Sigmoid colon (tissue), 7 donors: Measurements from ENCODE around the gene APC. TPM values are rescaled to one million over a fixed set of nuclear protein-coding genes. Genes with fewer than 3 reads are reported as not detected.

Experiments
- DNase-seq: peaks from one replicate; pipeline ENCODE4 v3.0.0-alpha.2; 2019
- H3K27ac ChIP-seq, 4 donors: fragments of 200-600 bp; sonication (generic); one replicate each; pipeline ENCODE4 v1.5.1; 2016 to 2019; ENCODE audit warnings: mild to moderate bottlenecking in 1 of 4
- H3K27me3 ChIP-seq, 3 donors: fragments of 200-600 bp; sonication (generic); one replicate each; pipeline ENCODE4 v1.5.1; 2019; ENCODE audit warnings: mild to moderate bottlenecking in 1 of 3
- H3K36me3 ChIP-seq, 4 donors: fragments of 200-600 bp; sonication (generic); one replicate each; pipeline ENCODE4 v1.5.1; 2016 to 2019
- H3K4me1 ChIP-seq, 4 donors: fragments of 200-600 bp; sonication (generic); one replicate each; pipeline ENCODE4 v1.5.1; 2017 to 2019
- H3K4me3 ChIP-seq, 4 donors: fragments of 200-600 bp; sonication (generic); one replicate each; pipeline ENCODE4 v1.5.1; 2017 to 2019; ENCODE audit warnings: mild to moderate bottlenecking in 2 of 4, moderate library complexity in 1 of 4
- H3K9me3 ChIP-seq, 4 donors: fragments of 200-600 bp in 3 of 4; sonication (generic) in 3 of 4; one replicate each; pipeline versions ENCODE4 v1.5.1 to v1.6.1; 2013 to 2019
- EP300 ChIP-seq, 4 donors: sonication (generic); formaldehyde crosslinking; IDR thresholded peaks; one replicate each; pipeline ENCODE4 v1.6.1; 2017; ENCODE audit warnings: antibody characterized with exemption in 4 of 4
- POLR2A ChIP-seq, 2 donors: fragments of 450-650 bp; IDR thresholded peaks; one replicate each; pipeline ENCODE4 v1.6.1; 2016; ENCODE audit warnings: antibody characterized with exemption in 2 of 2, mild to moderate bottlenecking in 2 of 2, moderate library complexity in 2 of 2
- POLR2AphosphoS5 ChIP-seq, 4 donors: sonication (generic); formaldehyde crosslinking; IDR thresholded peaks; one replicate each; pipeline ENCODE4 v1.6.1; 2017; ENCODE audit warnings: antibody characterized with exemption in 4 of 4
- WGBS, 2 donors: extraction: QIAGEN DNeasy Blood & Tissue Kit; methylation state at CpG; one replicate each; pipeline ENCODE4 v1.1.7; 2013; 5-methylcytosine and 5-hydroxymethylcytosine counted together
- intact Hi-C: fragments of 100-400 bp; cut with DNase I; formaldehyde crosslinking; loops from one replicate; pipeline ENCODE4 v1.15.1; 2023
- polyA plus RNA-seq, 3 donors: library from polyadenylated mRNA; stranded (reverse); fragments of 200-250 nt; gene quantifications; one replicate each; pipeline ENCODE4 v1.2.3, GENCODE V29; 2013
- total RNA-seq, 4 donors: library from RNA; depleted of rRNA; stranded (reverse); fragments of >200 nt; gene quantifications; one replicate each; pipeline ENCODE4 v1.1.0, GENCODE V29; 2016
- TF ChIP-seq, protein P1 (sequence below), 4 experiments: fragments of 450-650 bp in 3 of 4; fragments of 200-600 bp in 1 of 4; IDR thresholded peaks; one replicate each; pipeline ENCODE4 v1.5.1; 2016 to 2019; ENCODE audit warnings: antibody characterized with exemption in 4 of 4, mild to moderate bottlenecking in 3 of 4, moderate library complexity in 2 of 4
- donor health status: healthy with polysubstance abuse.
- donor health status: Bipolar disorder and iron deficiency.
- donor health status: healthy.

Gene APC
- total and polyA plus RNA-seq, 7 donors = 2.4 to 81.4 (median 46.1) TPM

DNA sequence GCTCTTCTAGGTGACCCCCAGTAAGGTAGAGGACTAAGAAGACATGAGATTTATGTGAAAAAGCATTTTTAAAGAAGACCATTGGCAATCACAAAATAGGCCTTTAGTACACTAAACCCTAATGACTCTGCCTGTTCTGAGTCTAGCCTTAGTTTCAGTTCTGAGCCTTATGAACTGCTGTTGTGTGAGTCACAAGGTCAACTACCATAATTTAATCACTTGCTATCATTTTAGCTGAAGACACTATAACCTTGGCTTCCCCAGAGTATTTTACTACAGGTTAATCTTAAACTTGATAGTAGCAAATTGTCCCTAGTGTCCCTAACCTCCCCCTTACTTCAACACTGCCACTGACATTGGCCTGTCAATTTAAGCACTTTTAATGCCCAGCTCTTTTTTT is 34.4 kb downstream of the APC start:
- H3K4me3 ChIP-seq = no peak overlapping the region
- intact Hi-C loops = no loop called here
- H3K36me3 ChIP-seq = peaks cover 0 to 75% (median 0%) of the 10 kb centered on the region in 4 donors
- TF ChIP-seq POLR2AphosphoS5 (IDR thresholded peaks at IDR 0.05) (no peak), EP300 (IDR thresholded peaks at IDR 0.05) (no peak), POLR2A (IDR thresholded peaks at IDR 0.05) (no peak)
- TF ChIP-seq, protein P1, sequence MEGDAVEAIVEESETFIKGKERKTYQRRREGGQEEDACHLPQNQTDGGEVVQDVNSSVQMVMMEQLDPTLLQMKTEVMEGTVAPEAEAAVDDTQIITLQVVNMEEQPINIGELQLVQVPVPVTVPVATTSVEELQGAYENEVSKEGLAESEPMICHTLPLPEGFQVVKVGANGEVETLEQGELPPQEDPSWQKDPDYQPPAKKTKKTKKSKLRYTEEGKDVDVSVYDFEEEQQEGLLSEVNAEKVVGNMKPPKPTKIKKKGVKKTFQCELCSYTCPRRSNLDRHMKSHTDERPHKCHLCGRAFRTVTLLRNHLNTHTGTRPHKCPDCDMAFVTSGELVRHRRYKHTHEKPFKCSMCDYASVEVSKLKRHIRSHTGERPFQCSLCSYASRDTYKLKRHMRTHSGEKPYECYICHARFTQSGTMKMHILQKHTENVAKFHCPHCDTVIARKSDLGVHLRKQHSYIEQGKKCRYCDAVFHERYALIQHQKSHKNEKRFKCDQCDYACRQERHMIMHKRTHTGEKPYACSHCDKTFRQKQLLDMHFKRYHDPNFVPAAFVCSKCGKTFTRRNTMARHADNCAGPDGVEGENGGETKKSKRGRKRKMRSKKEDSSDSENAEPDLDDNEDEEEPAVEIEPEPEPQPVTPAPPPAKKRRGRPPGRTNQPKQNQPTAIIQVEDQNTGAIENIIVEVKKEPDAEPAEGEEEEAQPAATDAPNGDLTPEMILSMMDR (IDR thresholded peaks at IDR 0.05) = no peak
- H3K4me1 ChIP-seq = no peaks in the 10 kb centered on the region
- no peaks in the 10 kb centered on the region for H3K9me3 ChIP-seq
- no peak for DNase-seq
- H3K27me3 ChIP-seq = no peaks in the 10 kb centered on the region
- no peak overlapping the region for H3K27ac ChIP-seq

DNA sequence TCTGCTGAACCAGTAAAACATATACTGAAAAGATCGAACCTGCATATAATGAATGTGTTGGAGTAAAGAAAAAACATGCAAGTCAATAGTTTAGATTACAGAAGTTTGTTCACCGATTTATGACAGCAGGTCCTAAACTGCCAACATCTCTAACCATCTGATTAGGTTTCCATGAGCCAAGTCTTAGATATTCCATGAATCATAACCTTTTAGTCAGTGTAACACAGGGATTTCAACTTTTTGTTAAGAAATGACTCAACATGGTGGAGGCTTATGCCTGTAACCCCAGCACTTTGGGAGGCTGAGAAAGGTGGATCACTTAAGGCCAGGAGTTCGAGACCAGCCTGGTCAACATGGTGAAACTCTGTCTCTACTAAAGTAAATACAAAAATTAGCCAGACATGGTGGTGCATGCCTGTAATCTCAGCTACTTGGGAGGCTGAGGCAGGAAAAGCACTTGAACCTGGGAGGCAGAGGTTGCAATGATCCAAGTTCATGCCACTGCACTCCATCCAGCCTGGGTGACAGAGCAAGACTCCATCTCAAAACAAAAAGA is 38.7 kb downstream of the APC start:
- WGBS, 2 donors = 92 to 94% methylated on average over 3 of the region's 3 CpGs
- TF ChIP-seq EP300 (IDR thresholded peaks at IDR 0.05) (no peak), POLR2A (IDR thresholded peaks at IDR 0.05) (no peak), POLR2AphosphoS5 (IDR thresholded peaks at IDR 0.05) (no peak)
- TF ChIP-seq, protein P1 (IDR thresholded peaks at IDR 0.05) = no peak
- intact Hi-C loops = no loop called here
- DNase-seq = no peak
- Histone ChIP-seq H3K27ac (no peak overlapping the region), H3K4me3 (no peak overlapping the region), H3K9me3 (no peaks in the 10 kb centered on the region), H3K36me3 (peaks cover 0 to 70% (median under 1%) of the 10 kb centered on the region in 4 donors), H3K27me3 (no peaks in the 10 kb centered on the region), H3K4me1 (no peaks in the 10 kb centered on the region)

DNA sequence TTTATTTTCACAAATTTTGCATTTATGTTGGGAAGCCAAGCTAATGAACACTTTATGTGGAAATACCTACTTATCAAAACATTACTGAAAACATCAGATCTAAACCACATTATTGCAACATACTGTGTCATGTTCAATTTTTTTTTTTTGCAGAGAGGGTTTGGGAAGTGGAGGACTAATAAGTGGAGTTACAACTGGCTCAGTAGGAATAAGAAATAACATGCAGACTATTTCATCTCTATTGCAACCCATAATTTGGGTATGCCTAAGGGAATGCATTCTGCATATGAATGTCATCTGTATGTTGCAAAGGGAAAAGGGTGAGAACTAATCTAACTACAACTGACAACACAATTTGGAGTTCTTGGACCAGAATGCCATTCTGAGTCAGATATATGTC is 41.8 kb downstream of the APC start:
- no peaks in the 10 kb centered on the region for H3K9me3 ChIP-seq
- peaks cover 0 to 69% (median 6%) of the 10 kb centered on the region in 4 donors for H3K36me3 ChIP-seq
- no peak for DNase-seq
- no peaks in the 10 kb centered on the region for H3K4me1 ChIP-seq
- no peak overlapping the region for H3K4me3 ChIP-seq
- intact Hi-C loops = no loop called here
- TF ChIP-seq POLR2A (IDR thresholded peaks at IDR 0.05) = no peak
- TF ChIP-seq POLR2AphosphoS5 (IDR thresholded peaks at IDR 0.05) = no peak
- TF ChIP-seq, protein P1 (IDR thresholded peaks at IDR 0.05) = no peak
- no peak for TF ChIP-seq EP300 (IDR thresholded peaks at IDR 0.05)
- H3K27ac ChIP-seq = no peak overlapping the region
- H3K27me3 ChIP-seq = no peaks in the 10 kb centered on the region

DNA sequence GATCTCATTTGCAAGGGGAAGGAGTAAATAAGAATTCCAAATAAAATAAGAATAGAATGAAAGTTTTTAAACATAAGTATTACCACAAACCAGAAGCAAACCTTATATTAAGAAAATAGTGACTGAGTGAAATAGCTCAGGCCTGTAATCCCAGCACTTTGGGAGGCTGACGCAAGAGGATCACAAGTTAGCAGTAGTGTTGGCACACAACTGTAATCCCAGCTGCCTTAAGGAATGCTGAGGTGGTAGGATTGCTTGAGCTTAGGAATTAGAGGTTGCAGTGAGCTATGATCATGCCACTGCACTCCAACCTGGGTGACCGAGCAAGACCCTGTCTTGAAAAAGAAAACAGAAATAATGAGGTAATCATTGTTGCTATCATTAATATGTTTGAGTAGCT is 47.0 kb downstream of the APC start:
- H3K4me1 ChIP-seq = peaks cover 0 to 4% (median 0%) of the 10 kb centered on the region in 4 donors
- H3K36me3 ChIP-seq = peaks cover 0 to 34% (median 6%) of the 10 kb centered on the region in 4 donors
- H3K27ac ChIP-seq = no peak overlapping the region
- TF ChIP-seq POLR2A (IDR thresholded peaks at IDR 0.05) = no peak
- no peak for TF ChIP-seq POLR2AphosphoS5 (IDR thresholded peaks at IDR 0.05)
- TF ChIP-seq, protein P1 (IDR thresholded peaks at IDR 0.05) = no peak
- TF ChIP-seq EP300 (IDR thresholded peaks at IDR 0.05) = no peak
- DNase-seq = no peak
- 93 to 98% methylated on average over 2 of the region's 2 CpGs for WGBS, 2 donors
- no peaks in the 10 kb centered on the region for H3K27me3 ChIP-seq
- intact Hi-C loops = no loop called here
- H3K9me3 ChIP-seq = no peaks in the 10 kb centered on the region
- H3K4me3 ChIP-seq = no peak overlapping the region

DNA sequence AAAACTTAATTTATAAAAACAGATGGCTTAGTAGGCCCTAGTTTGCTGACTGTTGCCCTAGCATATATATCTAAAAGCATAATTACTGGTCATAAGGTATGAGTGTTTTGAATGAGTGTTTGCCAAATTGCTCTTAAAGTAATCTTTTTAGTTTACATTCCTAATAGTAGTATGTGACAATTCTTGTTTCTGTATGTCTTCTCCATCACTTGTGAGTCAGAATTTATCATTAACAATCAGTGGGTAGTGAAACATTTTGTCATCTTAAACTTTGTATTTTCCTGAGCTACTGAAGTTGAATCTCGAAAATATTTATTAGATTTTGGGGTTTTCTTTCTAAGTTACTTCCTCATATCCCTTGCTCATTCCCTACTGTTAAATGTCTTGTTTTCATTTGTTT is 49.6 kb downstream of the APC start:
- no peak for DNase-seq
- WGBS, 2 donors = 77 to 87% methylated on average over 1 of the region's 1 CpG
- Histone ChIP-seq H3K9me3 (no peaks in the 10 kb centered on the region), H3K27ac (no peak overlapping the region), H3K36me3 (peaks cover 0 to 36% (median 5%) of the 10 kb centered on the region in 4 donors), H3K4me3 (no peak overlapping the region), H3K27me3 (no peaks in the 10 kb centered on the region), H3K4me1 (peaks cover 0 to 4% (median 0%) of the 10 kb centered on the region in 4 donors)
- intact Hi-C loops = no loop called here
- TF ChIP-seq, protein P1 (IDR thresholded peaks at IDR 0.05) = no peak
- no peak for TF ChIP-seq POLR2AphosphoS5 (IDR thresholded peaks at IDR 0.05)
- TF ChIP-seq POLR2A (IDR thresholded peaks at IDR 0.05) = no peak
- no peak for TF ChIP-seq EP300 (IDR thresholded peaks at IDR 0.05)
